ENCODE measurements around the gene ZIC4.

The ZIC4 gene

GRCh38 chr3:147428326-147428725, 22.0 kb upstream of the ZIC4 start:
- Histone ChIP-seq H3K4me3 (ENCODE audit: low read depth in 1 of 2, low read length in 1 of 2) (no peak overlapping the region), H3K27me3 (peaks cover 54% of the 10 kb centered on the region), H3K9me3 (no peaks in the 10 kb centered on the region), H3K4me1 (ENCODE audit: control insufficient read depth in 1 of 2, insufficient read depth in 1 of 2, low read depth in 1 of 2, low read length in 1 of 2) (no peaks in the 10 kb centered on the region), H3K27ac (no peak overlapping the region), H3K36me3 (no peaks in the 10 kb centered on the region)
- TF ChIP-seq CTCF (IDR thresholded peaks at IDR 0.05): no peak

- Histone ChIP-seq H3K27me3 (peaks cover 60% of the 10 kb centered on the region), H3K36me3 (no peaks in the 10 kb centered on the region)
These were observed 21.4 kb upstream of the ZIC4 start for GRCh38 chr3:147427746-147428145.

GRCh38 chr3:147426931-147427330, 20.6 kb upstream of the ZIC4 start:
- TF ChIP-seq CTCF (IDR thresholded peaks at IDR 0.05): no peak
- Histone ChIP-seq H3K27ac (no peak overlapping the region), H3K4me3 (ENCODE audit: low read depth in 1 of 2, low read length in 1 of 2) (no peak overlapping the region), H3K4me1 (ENCODE audit: control insufficient read depth in 1 of 2, insufficient read depth in 1 of 2, low read depth in 1 of 2, low read length in 1 of 2) (no peaks in the 10 kb centered on the region), H3K36me3 (no peaks in the 10 kb centered on the region), H3K27me3 (peaks cover 68% of the 10 kb centered on the region), H3K9me3 (no peaks in the 10 kb centered on the region)

More at GRCh38 chr3:147427746-147428145, 21.4 kb upstream of the ZIC4 start:
- H3K4me3 ChIP-seq (ENCODE audit: low read depth in 1 of 2, low read length in 1 of 2): no peak overlapping the region
- H3K9me3 ChIP-seq: no peaks in the 10 kb centered on the region
- TF ChIP-seq CTCF (IDR thresholded peaks at IDR 0.05): no peak
- H3K27ac ChIP-seq: no peak overlapping the region
- H3K4me1 ChIP-seq (ENCODE audit: control insufficient read depth in 1 of 2, insufficient read depth in 1 of 2, low read depth in 1 of 2, low read length in 1 of 2): no peaks in the 10 kb centered on the region

- no peaks in the 10 kb centered on the region for H3K4me1 ChIP-seq (ENCODE audit: control insufficient read depth in 1 of 2, insufficient read depth in 1 of 2, low read depth in 1 of 2, low read length in 1 of 2)
- no peak overlapping the region for H3K4me3 ChIP-seq (ENCODE audit: low read depth in 1 of 2, low read length in 1 of 2)
- peaks cover 83% of the 10 kb centered on the region for H3K27me3 ChIP-seq
- H3K27ac ChIP-seq: no peak overlapping the region
- no peaks in the 10 kb centered on the region for H3K36me3 ChIP-seq
- TF ChIP-seq CTCF (IDR thresholded peaks at IDR 0.05): no peak
- H3K9me3 ChIP-seq: no peaks in the 10 kb centered on the region
These were observed 19.1 kb upstream of the ZIC4 start for GRCh38 chr3:147425388-147425850.

GRCh38 chr3:147424581-147425387, 18.4 kb upstream of the ZIC4 start:
- no peak overlapping the region for H3K4me3 ChIP-seq (ENCODE audit: low read depth in 1 of 2, low read length in 1 of 2)
- H3K27me3 ChIP-seq: peaks cover 89% of the 10 kb centered on the region
- no peaks in the 10 kb centered on the region for H3K9me3 ChIP-seq
- no peak overlapping the region for H3K27ac ChIP-seq
- no peaks in the 10 kb centered on the region for H3K36me3 ChIP-seq
- TF ChIP-seq CTCF (IDR thresholded peaks at IDR 0.05): no peak
- no peaks in the 10 kb centered on the region for H3K4me1 ChIP-seq (ENCODE audit: control insufficient read depth in 1 of 2, insufficient read depth in 1 of 2, low read depth in 1 of 2, low read length in 1 of 2)
